ENCODE results near the gene KRT13.

Gene KRT13

DNA sequence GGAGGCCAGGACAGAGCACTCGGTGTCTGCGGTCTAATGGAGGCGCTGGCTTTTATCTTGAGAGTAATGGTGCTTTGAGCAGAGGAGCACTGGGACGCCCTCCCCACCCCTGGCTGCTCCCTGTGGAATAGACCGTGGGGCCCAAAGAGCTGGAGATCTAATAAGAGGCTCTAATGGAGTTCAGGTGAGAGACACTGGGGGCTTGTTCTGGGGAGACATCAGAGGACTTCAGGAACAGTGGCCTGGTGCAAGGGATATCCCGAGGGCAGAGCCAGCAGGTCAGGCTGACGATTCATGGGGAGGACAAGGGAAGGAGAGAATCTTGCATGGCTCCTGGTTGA is 32.2 kb upstream of the KRT13 start:
- DNase-seq (ENCODE audit: low spot score) = no peak

DNA sequence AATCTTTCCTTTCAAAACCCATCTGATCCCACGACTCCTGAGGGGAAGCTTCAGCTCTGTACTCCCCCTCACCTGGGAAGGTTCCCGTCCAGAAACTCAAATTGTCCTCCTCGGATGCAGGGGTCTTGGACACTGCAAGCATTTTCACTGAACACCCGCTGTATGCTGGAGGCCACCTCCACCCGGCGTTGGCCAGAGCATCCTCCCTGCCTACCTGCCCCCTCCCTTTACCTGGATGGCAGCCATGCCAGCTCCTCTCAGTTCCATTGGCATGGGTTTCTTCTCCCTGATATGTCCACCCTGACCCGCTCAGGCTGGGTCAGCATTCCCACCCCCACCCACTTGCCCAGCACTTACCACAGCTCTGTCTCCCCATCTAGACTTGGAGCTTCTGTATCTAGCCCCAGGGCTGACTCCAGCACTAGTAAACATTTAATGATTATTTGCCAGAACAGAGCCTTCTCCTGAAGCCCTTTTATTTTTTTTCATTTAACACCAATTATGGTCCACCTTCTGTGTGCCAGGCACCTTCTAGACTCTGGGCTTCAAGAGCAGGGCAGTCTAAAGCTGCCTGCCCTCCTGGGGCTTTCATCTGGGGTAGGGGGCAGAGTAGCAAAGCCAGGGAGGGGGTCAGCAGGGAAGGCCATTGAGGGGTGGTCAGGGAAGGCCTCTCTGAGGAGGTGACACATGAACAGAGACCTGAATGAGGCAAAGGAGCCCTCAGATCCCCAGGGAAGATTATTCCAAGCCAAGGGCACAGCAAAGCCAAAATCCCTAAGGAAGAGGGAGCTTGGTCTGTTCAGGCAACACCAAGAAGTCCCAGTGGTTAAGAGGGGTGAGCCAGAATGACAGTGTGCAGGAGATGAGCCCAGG is 31.6 kb upstream of the KRT13 start:
- DNase-seq (ENCODE audit: low spot score) = no peak

DNA sequence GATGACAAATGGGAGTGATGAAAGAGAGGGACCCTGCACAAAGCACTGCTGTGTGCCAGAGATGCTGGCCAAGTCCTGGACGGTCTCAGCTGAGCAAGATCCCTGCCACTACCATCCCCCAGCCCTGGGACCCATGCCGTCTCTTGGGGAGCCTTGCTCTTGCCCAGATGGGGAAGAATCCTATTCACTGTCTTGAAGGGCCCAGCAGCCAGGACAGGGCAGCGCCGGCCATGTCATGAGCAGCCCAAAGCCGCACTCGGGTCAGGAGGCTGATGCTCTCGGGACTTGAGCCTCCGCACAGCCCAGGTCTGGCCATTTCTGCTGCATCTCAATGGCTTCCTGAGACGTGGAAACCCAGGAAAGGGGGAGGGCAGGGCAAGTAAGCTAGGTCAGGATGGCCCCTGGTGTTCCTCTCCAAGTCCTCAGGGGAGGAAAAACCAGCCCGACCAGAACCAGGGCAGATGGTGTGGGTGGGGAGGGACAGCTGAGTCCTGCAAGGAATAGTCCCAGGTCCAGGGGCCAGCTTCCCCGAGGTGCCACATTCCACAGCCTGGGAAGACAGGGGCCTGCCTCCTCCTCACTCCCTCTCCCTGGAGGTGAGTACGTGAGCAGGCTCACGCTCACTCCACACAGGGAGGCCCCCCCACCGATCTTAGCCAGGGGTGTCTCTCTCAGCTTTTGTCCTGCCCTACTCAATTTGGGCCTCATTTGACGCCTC is 30.5 kb upstream of the KRT13 start:
- DNase-seq (ENCODE audit: low spot score) = no peak

DNA sequence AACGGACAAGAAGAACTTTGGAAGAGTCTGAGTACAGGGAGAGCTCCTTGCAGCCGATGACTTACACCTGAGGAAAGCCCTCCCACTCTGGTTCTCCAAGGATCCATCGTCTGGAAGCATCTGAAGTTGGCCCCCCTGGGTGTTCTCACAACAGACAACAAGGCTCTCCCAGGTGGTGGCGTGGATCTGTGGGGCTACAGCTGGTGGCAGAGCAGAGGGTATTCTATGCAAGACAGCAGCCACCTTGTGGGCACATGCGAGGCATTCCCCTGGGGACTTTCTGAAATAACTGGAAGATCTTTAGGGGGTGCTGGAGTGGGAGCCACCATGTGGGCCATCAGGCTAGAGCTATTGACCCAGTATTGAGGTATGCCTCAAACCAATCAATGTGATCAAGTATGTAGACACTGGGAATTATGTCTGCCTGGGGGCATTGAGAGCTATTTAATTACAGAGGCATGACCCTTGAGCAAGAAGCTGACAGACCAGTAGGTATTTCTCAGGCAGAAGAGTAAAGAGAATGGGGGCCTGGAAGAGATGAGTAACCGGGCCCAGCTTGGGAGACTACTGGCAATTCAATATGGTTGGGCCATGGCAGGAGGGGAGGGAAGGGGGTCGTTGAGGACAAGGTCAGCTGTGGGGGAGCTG is 29.6 kb upstream of the KRT13 start:
- no peak for DNase-seq (ENCODE audit: low spot score)

DNA sequence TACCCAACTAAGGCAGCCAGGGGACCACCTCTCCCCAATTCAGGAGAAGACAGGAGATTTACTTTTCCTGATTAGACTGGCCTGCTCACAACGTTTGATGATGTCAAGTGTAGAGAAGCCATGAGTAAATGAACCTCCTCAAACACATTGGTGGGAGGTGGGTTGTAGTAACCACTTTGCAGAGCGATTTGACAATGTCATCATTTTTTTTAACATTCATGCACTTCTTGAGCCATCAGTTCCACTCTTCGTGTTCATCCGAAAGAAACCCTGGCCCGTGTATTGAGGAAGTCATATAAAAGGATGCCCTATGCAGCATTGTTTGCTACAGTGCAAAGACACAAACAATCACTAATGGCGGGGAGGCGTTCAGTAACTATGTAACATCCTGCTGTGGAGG is 28.2 kb upstream of the KRT13 start:
- DNase-seq (ENCODE audit: low spot score) = no peak

DNA sequence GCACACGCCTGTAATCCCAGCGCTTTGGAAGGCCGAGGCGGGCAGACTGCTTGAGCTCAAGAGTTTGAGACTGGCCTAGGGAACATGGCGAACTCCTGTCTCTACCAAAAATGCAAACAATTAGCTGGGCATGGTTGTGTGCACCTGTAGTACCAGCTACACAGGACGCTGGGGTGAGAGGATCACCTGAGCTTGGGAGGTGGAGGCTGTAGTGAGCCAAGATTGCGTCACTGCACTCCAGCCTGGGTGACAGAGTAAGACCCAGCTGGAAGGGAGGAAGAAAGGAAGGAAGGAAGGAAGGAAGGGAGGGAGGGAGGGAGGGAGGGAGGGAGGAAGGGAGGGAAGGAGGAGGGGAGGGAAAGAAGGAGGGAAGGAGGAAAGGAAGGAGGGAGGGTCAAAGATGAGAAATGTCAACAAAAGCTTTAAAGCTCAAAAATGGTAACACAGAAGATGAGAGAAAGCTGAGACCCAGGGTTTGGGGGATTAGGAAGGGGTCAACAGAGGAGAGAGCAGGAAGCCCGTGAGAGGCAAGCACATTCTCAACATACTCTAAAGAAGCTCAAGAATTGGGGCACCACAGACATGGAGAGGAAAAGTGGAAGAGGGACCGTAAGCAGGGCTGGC is 27.6 kb upstream of the KRT13 start:
- no peak for DNase-seq (ENCODE audit: low spot score)

DNA sequence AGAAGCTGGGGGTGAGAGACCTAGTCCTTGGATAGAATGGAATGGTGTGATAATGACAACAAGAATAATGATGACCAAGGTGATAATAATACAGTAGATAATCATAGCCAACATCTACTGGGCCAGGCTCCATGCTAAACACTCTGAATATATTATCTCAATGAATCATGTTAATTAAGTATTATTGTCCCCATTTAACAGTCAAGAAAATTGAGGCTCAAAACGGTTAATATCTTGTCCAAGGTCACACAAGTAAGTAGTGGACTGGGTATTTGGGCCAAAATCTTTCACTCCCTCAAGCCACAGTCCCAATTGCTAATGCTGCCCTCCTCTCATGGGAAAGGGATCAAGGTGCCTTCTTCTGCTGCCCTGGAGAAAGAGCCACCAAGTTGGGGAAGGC is 26.6 kb upstream of the KRT13 start:
- no peak for DNase-seq (ENCODE audit: low spot score)

DNA sequence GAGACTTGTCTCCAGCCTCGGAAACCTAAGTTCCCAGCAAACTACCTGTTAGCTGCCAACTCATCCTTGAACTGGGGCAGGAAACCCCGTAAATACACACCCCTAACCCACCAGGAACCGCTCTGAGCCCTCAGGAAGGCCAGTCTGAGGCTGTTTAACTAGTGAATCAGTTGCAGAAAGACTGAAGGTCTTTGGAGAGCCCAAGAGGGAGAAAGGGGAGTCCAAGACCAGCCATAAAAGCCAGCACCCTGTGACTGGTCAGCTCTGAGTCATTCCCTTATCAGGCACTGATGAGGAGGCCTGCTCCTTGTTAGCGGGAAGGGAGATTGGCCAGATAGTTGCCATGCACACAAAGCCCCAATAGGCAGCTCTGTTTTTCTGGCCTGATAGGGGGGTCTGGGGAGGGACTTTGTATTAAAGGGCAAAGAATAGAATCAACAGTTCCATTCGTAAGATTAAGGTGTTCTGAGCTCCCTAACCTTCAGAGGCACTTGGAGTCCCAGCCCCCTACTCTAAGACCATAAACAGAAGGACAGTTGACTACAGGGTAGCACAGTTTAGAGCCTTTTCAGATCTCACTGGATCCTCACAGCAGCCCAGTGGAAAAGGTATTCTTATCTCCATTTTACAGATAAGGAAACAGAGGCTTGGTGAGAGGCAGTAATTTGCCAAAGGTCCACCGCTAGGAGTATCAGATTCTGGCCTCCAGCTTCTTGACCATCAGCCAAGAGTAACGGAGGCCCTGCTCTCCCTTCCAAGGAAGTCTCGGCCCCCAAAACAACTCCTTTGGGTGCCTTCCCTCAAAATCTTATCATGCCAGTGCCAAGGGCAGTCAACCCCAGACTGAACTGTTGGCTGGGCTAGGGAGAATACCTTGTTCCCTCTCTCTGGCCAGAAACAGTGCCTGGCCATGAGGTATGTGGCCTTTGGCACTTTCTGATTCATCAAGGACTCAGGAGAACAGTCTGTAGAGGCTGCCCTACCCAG is 24.9 kb upstream of the KRT13 start:
- DNase-seq (ENCODE audit: low spot score) = peak; percentile 76

DNA sequence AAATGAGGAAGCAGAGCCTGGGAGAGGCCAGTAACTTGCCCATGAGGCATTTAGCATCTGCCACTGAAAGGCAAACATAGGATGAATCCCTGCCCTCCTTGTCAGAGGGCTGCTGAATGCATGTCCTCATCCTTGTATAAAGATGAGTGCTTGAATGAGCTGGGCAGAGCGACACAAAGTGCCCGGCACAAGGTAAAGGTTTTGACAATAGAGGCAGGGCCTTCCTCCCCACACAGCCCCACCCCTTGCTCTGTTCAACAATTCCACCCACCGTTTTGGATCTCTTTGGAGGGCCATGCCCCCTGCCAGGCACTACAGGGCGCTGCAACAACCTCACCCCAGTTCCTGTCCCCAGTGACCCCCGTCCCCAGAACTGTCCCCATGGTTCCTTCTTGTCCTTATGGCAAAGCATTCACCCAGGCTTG is 24.1 kb upstream of the KRT13 start:
- DNase-seq (ENCODE audit: low spot score) = no peak

DNA sequence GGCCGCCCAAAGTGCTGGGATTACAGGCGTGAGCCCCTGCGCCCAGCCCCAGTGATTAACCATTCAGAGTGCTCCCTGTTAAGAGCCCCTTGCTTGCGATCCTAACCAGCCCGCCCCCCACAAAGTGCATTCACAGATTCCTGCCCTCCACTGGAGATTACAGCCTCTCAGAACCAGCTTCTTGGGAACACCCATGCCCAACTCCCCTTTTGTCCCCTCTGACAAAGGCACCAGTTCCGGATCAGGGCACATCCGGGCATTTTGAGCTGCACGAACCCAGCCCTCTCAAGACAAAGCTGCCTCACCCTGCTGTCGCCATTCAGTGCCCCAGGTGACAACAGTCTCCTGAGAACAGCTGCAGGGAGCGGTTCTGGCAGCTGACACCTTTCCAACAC is 23.5 kb upstream of the KRT13 start:
- no peak for DNase-seq (ENCODE audit: low spot score)

DNA sequence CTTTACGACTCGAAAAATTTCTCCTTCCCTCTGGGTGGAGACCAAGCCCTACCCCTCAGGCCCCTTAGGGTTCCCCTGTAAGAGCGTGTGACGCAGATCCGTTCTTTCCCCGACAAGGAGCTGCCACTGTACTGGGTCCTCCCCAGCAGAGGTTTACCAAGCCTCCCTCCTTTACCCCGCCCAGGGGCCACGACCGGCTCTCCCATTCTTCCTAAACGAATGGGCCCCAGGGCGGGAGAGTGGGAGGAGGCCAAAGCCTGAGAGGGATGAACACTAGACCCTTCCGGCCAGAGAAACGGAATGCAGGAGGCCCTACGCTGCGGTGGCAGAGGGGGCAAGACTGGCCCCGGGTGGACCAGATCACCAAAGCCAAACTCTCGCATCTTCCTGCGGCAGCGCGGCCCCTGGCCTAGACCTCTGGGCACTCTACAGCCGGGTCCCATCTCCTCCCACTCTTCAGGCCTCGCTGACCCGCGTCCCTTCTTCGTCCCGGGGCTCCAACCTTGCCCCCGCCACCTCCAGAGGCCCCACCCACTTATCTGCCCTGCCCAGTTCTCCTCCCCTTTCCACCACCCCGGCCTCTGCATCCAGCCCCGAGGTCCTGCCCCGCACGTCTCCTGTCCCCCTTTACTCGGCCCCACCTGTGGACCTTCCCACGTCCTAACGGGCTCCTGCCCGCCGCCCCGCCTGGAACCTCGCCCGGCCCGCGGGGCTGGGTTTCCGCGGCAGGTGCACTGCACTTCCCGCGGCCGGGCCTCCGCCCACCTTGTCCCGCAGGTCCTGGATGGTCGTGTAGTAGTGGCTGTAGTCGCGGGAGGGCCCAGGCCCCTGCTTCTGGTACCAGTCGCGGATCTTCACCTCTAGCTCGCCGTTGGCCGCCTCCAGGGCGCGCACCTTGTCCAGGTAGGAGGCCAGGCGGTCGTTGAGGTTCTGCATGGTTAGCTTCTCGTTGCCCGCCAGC is 21.9 kb upstream of the KRT13 start:
- peak; percentile 55 for DNase-seq (ENCODE audit: low spot score)

DNA sequence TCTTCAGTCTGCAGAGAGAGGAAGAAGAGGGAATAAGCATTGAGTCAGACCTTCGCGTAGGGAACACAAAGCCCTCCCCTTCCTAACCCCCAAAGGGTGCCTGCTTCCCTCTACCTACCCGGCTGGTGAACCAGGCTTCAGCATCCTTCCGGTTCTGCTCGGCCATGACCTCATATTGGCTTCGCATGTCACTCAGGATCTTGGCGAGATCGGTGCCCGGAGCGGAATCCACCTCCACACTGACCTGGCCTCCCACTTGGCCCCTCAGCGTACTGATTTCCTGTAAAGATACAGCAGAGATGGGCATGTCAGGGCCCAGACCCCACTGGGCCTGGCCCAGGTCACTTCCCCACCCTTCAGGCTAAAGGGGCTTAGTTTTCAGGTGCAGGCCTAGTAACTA is 18.8 kb upstream of the KRT13 start:
- no peak for DNase-seq (ENCODE audit: low spot score)

DNA sequence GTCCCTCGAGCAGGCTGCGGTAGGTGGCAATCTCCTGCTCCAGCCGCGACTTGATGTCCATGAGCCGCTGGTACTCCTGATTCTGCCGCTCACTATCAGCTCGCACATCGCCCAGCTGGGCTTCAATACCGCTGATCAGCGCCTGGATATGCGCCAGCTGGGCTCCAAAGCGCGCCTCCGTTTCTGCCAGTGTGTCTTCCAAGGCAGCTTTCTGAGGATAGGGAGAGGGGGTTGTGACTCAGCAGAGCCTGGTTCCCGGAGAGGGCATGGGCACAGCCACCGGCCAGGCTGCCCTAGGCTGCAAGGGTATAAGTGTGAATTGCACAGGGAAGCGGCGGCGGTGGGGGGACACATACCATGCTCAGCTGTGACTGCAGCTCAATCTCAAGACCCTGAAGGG is 18.4 kb upstream of the KRT13 start:
- no peak for DNase-seq (ENCODE audit: low spot score)

DNA sequence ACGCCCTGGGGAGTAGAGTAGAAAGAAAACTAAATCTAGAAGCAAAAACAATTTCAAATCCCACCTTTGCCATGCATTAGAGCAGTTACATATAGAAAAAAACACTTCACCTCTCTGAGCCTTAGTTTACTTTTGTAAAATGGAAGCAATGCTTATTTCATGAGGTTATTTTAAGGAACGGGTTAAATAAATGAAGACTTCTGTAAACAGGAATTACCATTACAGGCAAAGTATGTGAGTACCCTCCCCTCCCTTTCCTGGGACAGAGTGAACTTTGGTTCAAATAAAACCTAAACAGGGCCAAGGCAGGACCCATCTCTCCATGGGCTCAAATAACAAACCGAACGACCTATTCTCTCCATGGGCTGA is 17.8 kb upstream of the KRT13 start:
- no peak for DNase-seq (ENCODE audit: low spot score)

DNA sequence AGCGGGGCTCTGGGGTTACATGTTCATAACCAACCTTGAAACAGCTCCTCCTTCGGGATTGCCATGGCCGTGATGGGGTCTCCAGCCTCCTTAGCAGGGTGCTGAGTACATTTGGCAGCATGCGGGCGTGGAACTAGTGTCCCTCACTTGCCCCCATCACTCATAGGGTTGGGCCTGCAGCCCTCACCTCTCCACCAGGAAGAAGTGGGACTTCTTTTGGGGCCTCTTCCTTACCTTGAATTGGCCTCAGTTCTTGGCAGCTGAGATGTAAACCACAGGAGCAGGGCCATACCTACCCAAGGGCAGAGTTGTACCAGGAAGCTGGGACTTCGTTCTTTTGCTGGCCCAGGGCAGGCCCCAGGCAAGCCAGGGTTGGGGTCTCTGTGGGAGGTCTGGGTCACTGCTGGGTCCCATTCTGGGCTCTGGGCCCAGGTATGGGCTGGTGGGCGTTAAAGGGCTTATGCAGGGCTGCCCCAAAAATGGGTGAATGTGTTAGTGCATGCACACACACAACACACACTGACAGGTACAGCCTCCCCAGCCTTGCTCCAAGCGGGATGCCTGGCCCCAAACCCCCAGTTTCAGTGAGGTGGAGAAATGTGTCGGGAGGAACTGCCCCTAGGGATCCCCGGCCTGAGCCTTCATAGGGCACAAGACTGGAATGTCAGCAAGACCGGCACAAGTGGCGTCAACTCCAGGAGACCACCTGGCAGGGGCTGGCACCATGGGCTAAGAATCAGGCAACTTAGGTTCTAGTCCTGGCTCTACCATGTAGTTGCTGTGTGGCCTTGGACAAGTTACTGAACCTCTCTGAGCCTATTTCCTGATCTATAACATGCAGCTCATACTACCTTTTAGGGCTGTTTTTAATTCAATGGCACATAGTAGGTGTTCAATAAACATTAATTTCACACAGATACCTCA is 17.2 kb upstream of the KRT13 start:
- DNase-seq (ENCODE audit: low spot score) = no peak

DNA sequence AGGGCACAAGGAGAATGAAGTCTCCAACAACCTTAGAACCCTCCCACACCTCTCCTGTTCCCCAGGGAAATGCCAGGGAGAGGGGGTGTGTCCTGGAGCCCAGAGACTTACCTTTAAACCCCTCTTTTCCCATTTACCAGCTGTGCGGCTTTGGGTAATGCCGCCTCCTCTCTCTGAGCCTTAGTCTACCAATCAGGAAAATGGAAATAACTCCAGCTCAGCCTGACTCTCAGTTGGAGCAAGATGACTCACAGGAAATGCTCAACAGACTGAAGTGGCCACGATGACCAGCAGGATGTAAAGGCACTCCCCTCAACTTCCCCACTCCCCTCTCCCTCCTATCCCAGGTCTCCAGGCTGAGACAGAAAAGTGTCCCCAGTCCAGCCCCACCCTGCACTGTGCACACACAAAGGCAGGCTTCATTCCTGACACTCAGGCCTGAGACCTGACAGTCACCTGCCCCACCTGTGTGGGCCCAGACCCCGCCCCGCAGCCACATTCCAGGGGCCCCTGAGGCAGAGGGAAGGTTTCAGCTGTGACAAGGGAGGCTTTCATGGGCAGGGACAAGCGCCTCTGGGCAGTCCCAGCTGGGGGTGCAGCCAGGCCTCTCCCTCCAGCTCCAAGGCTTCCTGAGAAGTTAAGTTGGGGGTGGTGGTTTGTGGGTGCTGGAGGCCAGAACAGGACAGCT is 16.3 kb upstream of the KRT13 start:
- DNase-seq (ENCODE audit: low spot score) = peak; percentile 70

DNA sequence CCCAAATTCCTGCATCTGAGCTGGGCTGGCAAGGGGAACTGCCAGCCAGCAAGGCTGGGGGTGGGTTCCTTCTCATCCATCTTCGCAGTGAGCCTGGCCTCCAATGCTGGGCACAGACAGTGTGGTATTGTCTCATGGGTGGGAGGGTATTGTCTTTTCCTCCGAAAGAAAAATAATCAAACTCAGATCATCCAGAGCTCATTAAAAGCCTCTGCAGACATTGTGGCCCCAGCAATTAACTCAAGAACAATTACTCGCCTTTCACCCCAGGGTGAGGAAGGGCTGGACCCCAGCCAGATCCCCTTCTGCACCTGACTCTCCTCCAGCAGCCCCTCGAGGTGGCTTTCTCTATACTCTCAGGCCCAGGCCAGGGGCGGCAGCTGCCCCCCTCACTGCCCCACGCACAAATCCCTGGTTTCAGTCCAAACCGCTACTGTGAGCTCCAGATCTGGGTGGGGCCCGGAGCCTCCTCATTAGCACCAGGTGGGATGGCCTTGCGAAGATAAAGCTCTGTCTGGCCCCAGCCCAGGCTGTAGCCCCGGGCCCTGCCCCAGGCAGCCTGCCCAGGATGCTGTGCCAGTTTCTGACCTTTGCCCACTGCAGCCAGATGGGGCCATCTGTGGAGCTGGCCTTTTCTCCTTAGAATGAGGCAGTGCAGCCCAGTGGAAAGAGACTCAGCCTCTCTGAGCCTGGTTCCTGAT is 15.6 kb upstream of the KRT13 start:
- DNase-seq (ENCODE audit: low spot score) = no peak

All from AG20443 (cell line).